ENCODE data around the gene EXOSC5. TPM values are rescaled to one million over a fixed set of nuclear protein-coding genes. Genes with fewer than 3 reads are reported as not detected.
A peak's percentile ranks its signal among the peaks of the same experiment; 100 is the strongest.

EXOSC5 gene
- total and polyA plus RNA-seq, 9 of the 15 experiments (the other 6 are each of a cell fraction or from before 2014, with no cell fraction given): 10.9 to 75.5 (median 37.8) TPM

- no peak for TF ChIP-seq NFE2L1 (tag; IDR thresholded peaks at IDR 0.05; ENCODE audit: borderline replicate concordance, low read depth)
- TF ChIP-seq ZNF217 (CRISPR knock-in tag; IDR thresholded peaks at IDR 0.05): no peak
- TF ChIP-seq THAP7 (CRISPR knock-in tag; IDR thresholded peaks at IDR 0.05): peak; percentile 99
- no peak for TF ChIP-seq ZNF324 (CRISPR knock-in tag; IDR thresholded peaks at IDR 0.05)
- peak in 1 of 2 experiments; percentile 58; a peak in 1 of 4 replicates for TF ChIP-seq SIN3A (IDR thresholded peaks at IDR 0.05; ENCODE audit: borderline replicate concordance in 2 of 2, control insufficient read depth in 1 of 2, low read depth in 2 of 2, low read length in 2 of 2)
- TF ChIP-seq DLX4 (CRISPR knock-in tag; IDR thresholded peaks at IDR 0.05): no peak
- no peak for TF ChIP-seq ZNF57 (CRISPR knock-in tag; IDR thresholded peaks at IDR 0.05)
- TF ChIP-seq, protein P1, sequence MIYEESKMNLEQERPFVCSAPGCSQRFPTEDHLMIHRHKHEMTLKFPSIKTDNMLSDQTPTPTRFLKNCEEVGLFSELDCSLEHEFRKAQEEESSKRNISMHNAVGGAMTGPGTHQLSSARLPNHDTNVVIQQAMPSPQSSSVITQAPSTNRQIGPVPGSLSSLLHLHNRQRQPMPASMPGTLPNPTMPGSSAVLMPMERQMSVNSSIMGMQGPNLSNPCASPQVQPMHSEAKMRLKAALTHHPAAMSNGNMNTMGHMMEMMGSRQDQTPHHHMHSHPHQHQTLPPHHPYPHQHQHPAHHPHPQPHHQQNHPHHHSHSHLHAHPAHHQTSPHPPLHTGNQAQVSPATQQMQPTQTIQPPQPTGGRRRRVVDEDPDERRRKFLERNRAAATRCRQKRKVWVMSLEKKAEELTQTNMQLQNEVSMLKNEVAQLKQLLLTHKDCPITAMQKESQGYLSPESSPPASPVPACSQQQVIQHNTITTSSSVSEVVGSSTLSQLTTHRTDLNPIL (CRISPR knock-in tag; IDR thresholded peaks at IDR 0.05): no peak
- no peak for TF ChIP-seq HMBOX1 (IDR thresholded peaks at IDR 0.05)
- no peak for TF ChIP-seq ZNF445 (CRISPR knock-in tag; IDR thresholded peaks at IDR 0.05; ENCODE audit: low read depth)
- no peak for TF ChIP-seq MAFG (tag; conservative IDR thresholded peaks at IDR 0.05)
- TF ChIP-seq, protein P2, sequence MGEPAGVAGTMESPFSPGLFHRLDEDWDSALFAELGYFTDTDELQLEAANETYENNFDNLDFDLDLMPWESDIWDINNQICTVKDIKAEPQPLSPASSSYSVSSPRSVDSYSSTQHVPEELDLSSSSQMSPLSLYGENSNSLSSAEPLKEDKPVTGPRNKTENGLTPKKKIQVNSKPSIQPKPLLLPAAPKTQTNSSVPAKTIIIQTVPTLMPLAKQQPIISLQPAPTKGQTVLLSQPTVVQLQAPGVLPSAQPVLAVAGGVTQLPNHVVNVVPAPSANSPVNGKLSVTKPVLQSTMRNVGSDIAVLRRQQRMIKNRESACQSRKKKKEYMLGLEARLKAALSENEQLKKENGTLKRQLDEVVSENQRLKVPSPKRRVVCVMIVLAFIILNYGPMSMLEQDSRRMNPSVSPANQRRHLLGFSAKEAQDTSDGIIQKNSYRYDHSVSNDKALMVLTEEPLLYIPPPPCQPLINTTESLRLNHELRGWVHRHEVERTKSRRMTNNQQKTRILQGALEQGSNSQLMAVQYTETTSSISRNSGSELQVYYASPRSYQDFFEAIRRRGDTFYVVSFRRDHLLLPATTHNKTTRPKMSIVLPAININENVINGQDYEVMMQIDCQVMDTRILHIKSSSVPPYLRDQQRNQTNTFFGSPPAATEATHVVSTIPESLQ (CRISPR knock-in tag; IDR thresholded peaks at IDR 0.05): no peak
- no peak for TF ChIP-seq NFE2 (IDR thresholded peaks at IDR 0.05; ENCODE audit: low read depth)
- peak; percentile 71 for TF ChIP-seq GABPA (tag; conservative IDR thresholded peaks at IDR 0.05; ENCODE audit: low read depth)
- no peak for TF ChIP-seq ZC3H4 (CRISPR knock-in tag; IDR thresholded peaks at IDR 0.05; ENCODE audit: borderline replicate concordance)
- no peak for TF ChIP-seq HOMEZ (CRISPR knock-in tag; IDR thresholded peaks at IDR 0.05)
- TF ChIP-seq ZBTB8A (IDR thresholded peaks at IDR 0.05; ENCODE audit: partially characterized antibody): no peak
Observed at GRCh38 chr19:41363753-41364523, 33.2 kb downstream of the EXOSC5 start, which contains the start of gene B9D2 (continued).
